Astrocyte of the spinal cord (primary cell): Measurements from ENCODE around the gene ARL8A.

Source experiments
- DNase-seq: peaks from one replicate; pipeline ENCODE4 v3.0.0; 2011; ENCODE audit warnings: low read depth, low spot score
- H3K4me3 ChIP-seq: 2 replicates; pipeline ENCODE4 v1.5.1; 2011; ENCODE audit warnings: low read depth, mild to moderate bottlenecking, low read length, moderate library complexity
- in situ Hi-C: cut with HindIII; loops from 2 replicates; pipeline ENCODE4 v1.10.0; 2017; ENCODE audit warnings: low sequenced_read_pairs
- TF ChIP-seq, protein P1 (sequence below): IDR thresholded peaks from 2 replicates; pipeline ENCODE4 v1.5.1; 2012; ENCODE audit warnings: low read depth, mild to moderate bottlenecking, low read length, inconsistent platforms

The ARL8A gene

DNA sequence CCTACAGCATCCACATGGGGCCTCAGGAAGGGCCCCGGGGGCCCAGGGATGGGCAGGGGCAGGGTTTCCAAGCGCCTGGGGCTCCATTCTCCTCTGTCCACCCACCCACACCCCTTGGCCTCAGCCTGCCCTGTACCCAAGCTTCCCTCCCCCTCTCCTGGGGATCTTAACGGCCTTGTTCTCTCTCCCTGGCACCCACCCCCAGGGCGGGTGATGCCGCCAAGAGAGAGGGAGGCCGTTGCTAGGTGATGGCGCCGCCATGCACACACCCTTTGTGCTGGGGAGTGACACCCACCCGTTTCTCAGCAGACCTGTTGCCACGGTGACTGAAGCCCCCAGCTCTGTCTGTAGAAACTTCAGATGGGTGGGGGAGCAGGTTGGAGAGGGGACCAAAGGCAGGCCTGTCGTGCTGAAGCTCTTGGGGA, 14.2 kb downstream of the ARL8A start:
- no peak for DNase-seq
- no peak overlapping the region for H3K4me3 ChIP-seq

DNA sequence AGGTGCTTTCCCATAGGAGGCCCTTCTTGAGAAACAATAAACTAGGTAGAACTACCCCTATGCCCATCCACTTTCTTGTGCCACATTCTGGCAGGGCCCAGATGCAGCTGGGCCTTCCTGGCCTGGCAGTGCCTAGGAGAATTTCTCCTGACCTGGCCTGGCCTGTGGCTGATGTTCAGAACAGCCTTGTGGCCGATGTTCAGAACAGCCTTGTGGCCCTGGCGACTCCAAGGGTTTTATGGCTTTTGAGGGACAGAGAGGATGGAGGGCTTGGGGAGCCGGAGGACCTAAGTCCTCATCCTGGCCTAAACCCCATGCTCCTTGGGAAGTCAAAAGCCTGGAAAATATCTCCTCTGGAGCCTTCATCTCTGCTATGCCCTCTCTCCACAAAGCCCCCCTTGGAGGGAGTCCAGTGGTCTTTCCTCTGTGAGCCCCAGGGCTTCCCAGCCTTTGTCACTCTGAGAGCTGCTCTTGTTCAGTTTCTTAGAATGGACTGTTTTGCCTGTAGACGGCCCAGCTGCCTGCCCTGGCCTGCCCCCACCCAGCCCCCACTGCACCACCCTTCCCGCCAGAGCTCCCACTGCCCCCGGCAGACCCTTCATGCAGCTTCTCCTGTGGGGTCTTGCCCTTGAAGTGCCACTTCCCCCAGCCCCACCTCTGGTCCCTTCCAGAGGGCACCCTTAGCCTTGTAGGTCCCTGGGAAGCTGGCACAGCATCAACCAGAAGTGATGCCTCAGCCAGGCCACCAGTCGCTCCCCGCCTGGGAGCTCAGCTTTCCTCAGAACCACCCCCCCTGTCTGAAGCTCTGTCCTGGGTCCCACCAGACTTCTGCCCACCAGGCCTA, 14.9 kb downstream of the ARL8A start:
- TF ChIP-seq, protein P1, sequence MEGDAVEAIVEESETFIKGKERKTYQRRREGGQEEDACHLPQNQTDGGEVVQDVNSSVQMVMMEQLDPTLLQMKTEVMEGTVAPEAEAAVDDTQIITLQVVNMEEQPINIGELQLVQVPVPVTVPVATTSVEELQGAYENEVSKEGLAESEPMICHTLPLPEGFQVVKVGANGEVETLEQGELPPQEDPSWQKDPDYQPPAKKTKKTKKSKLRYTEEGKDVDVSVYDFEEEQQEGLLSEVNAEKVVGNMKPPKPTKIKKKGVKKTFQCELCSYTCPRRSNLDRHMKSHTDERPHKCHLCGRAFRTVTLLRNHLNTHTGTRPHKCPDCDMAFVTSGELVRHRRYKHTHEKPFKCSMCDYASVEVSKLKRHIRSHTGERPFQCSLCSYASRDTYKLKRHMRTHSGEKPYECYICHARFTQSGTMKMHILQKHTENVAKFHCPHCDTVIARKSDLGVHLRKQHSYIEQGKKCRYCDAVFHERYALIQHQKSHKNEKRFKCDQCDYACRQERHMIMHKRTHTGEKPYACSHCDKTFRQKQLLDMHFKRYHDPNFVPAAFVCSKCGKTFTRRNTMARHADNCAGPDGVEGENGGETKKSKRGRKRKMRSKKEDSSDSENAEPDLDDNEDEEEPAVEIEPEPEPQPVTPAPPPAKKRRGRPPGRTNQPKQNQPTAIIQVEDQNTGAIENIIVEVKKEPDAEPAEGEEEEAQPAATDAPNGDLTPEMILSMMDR, result no peak
- no peak for DNase-seq
- H3K4me3 ChIP-seq, result no peak overlapping the region
- in situ Hi-C loops, result no loop called here

More for the DNA sequence above, 14.2 kb downstream of the ARL8A start:
- TF ChIP-seq, protein P1, result no peak
- in situ Hi-C loops, result no loop called here

DNA sequence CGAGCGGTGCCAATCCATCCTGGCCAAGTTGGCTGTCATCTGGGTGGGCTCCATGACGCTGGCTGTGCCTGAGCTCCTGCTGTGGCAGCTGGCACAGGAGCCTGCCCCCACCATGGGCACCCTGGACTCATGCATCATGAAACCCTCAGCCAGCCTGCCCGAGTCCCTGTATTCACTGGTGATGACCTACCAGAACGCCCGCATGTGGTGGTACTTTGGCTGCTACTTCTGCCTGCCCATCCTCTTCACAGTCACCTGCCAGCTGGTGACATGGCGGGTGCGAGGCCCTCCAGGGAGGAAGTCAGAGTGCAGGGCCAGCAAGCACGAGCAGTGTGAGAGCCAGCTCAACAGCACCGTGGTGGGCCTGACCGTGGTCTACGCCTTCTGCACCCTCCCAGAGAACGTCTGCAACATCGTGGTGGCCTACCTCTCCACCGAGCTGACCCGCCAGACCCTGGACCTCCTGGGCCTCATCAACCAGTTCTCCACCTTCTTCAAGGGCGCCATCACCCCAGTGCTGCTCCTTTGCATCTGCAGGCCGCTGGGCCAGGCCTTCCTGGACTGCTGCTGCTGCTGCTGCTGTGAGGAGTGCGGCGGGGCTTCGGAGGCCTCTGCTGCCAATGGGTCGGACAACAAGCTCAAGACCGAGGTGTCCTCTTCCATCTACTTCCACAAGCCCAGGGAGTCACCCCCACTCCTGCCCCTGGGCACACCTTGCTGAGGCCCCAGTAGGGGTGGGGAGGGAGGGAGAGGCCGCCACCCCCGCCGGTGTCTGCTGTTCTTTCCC, 16.5 kb downstream of the ARL8A start:
- TF ChIP-seq, protein P1, result no peak
- in situ Hi-C loops, result no loop called here
- no peak for DNase-seq
- no peak overlapping the region for H3K4me3 ChIP-seq

DNA sequence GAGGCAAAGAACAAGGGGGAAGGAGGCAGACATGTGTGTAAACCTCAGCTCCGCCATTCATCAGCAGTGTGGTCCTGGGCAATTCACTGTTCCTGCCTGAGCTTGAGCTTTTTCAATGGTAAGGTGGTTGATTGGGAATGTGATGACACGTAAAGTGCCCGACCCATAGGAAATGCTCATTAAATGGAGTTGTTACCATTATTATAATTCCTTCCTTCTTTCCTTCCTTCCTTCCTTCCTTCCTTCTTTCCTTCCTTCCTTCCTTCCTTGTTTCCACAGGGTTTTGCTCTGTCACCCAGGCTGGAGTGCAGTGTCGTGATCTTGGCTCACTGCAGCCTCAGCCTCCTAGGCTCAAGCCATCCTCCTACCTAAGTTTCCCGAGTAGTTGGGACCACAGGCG, 17.5 kb downstream of the ARL8A start:
- no peak for DNase-seq
- in situ Hi-C loops, result no loop called here
- TF ChIP-seq, protein P1, result no peak
- no peak overlapping the region for H3K4me3 ChIP-seq

DNA sequence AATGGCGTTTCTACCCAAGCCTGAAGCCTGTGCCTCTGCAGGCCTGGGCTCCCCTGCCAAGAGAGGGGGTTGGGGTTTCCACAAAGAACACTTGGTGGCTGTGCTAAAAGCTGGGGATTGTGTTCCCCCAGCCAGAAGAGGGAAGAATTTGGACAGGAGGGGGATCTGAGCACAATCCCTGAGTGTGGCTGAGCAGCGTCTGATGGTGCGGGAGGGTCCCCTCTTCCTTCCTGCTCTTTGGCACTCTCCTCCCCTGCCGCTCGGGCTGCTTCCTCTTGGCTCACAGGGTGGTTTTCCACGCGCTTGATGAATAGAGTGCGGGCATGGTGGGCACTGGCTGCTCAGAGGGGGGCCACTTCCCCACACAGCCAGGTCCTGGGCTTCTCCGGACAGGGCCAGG, 18.1 kb downstream of the ARL8A start:
- no peak for DNase-seq
- in situ Hi-C loops, result no loop called here
- TF ChIP-seq, protein P1, result no peak
- no peak overlapping the region for H3K4me3 ChIP-seq

DNA sequence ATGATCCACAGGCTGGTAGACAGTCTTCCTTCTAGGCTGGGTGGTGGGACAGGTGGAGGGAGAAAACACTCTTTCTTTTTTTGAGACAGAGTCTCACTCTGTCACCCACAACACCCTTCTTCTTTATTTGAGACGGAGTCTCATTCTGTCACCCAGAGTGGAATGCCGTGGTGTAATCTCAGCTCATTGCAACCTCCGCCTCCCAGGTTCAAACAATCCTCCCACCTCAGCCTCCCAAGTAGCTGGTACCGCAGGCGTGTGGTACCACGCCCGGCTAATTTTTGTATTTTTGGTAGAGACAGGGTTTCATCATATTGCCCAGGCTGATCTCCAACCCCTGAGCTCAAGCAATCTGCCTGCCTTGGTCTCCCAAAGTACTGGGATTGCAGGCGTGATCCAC, 18.9 kb downstream of the ARL8A start:
- in situ Hi-C loops, result no loop called here
- no peak overlapping the region for H3K4me3 ChIP-seq
- no peak for DNase-seq
- TF ChIP-seq, protein P1, result no peak
